Measurements from ENCODE around the gene FRMD3.

The FRMD3 gene

GRCh38 chr9:83315649-83316048, 222.6 kb downstream of the FRMD3 start:
- H3K4me3 ChIP-seq (ENCODE audit: low read depth, low read length): no peak overlapping the region
- no peak for DNase-seq (ENCODE audit: low read depth)
- no peak for TF ChIP-seq CTCF (IDR thresholded peaks at IDR 0.05; ENCODE audit: low read depth, low read length, missing control alignments)

- no peak for TF ChIP-seq CTCF (IDR thresholded peaks at IDR 0.05; ENCODE audit: low read depth, low read length, missing control alignments)
Observed at GRCh38 chr9:83313781-83314180, 224.4 kb downstream of the FRMD3 start.

GRCh38 chr9:83312537-83312936, 225.7 kb downstream of the FRMD3 start:
- no peak for DNase-seq (ENCODE audit: low read depth)
- no peak for TF ChIP-seq CTCF (IDR thresholded peaks at IDR 0.05; ENCODE audit: low read depth, low read length, missing control alignments)
- no peak overlapping the region for H3K4me3 ChIP-seq (ENCODE audit: low read depth, low read length)

More at GRCh38 chr9:83313781-83314180, 224.4 kb downstream of the FRMD3 start:
- no peak overlapping the region for H3K4me3 ChIP-seq (ENCODE audit: low read depth, low read length)
- DNase-seq (ENCODE audit: low read depth): no peak

- H3K4me3 ChIP-seq (ENCODE audit: low read depth, low read length): no peak overlapping the region
- no peak for DNase-seq (ENCODE audit: low read depth)
- no peak for TF ChIP-seq CTCF (IDR thresholded peaks at IDR 0.05; ENCODE audit: low read depth, low read length, missing control alignments)
Observed at GRCh38 chr9:83307066-83307724, 231.0 kb downstream of the FRMD3 start.

- TF ChIP-seq CTCF (IDR thresholded peaks at IDR 0.05; ENCODE audit: low read depth, low read length, missing control alignments): no peak
- DNase-seq (ENCODE audit: low read depth): no peak
- no peak overlapping the region for H3K4me3 ChIP-seq (ENCODE audit: low read depth, low read length)
Observed at GRCh38 chr9:83304686-83305085, 233.5 kb downstream of the FRMD3 start.

- TF ChIP-seq CTCF (IDR thresholded peaks at IDR 0.05; ENCODE audit: low read depth, low read length, missing control alignments): no peak
- H3K4me3 ChIP-seq (ENCODE audit: low read depth, low read length): no peak overlapping the region
- DNase-seq (ENCODE audit: low read depth): no peak
Observed at GRCh38 chr9:83299571-83299970, 238.6 kb downstream of the FRMD3 start.

- no peak for DNase-seq (ENCODE audit: low read depth)
- no peak for TF ChIP-seq CTCF (IDR thresholded peaks at IDR 0.05; ENCODE audit: low read depth, low read length, missing control alignments)
- no peak overlapping the region for H3K4me3 ChIP-seq (ENCODE audit: low read depth, low read length)
Observed at GRCh38 chr9:83299094-83299493, 239.1 kb downstream of the FRMD3 start.

Measured in GM12864 (cell line).